GM18519 (cell line): Measurements from ENCODE around the gene NIPAL3.

Source experiments
- ATAC-seq: cut with Tn5 transposase; IDR thresholded peaks from one replicate; pipeline ENCODE4 v1.9.1; 2021; ENCODE audit warnings: mild to moderate bottlenecking, moderate library complexity; ENCODE audit not compliant: unreplicated experiment, low FRiP score

The NIPAL3 gene

GRCh38 chr1:24415334-24415909, at the start of gene NIPAL3:
Gene NIPAL3, plus strand, starts transcription at chr1:24415802. Its CDS starts 3,746 bp downstream, at chr1:24419548.
- peak; percentile 90 for ATAC-seq

- ATAC-seq, result no peak
Measured at GRCh38 chr1:24366707-24367106, 48.9 kb upstream of the NIPAL3 start.

GRCh38 chr1:24369199-24369598, 46.4 kb upstream of the NIPAL3 start:
- no peak for ATAC-seq

- ATAC-seq, result no peak
Measured at GRCh38 chr1:24369801-24370200, 45.8 kb upstream of the NIPAL3 start.

GRCh38 chr1:24373044-24373443, 42.6 kb upstream of the NIPAL3 start:
- ATAC-seq, result no peak

GRCh38 chr1:24373710-24374109, 41.9 kb upstream of the NIPAL3 start:
- ATAC-seq, result no peak

GRCh38 chr1:24374891-24375786, 40.5 kb upstream of the NIPAL3 start:
- no peak for ATAC-seq

GRCh38 chr1:24379733-24380315, 35.8 kb upstream of the NIPAL3 start:
- no peak for ATAC-seq

- ATAC-seq, result no peak
Measured at GRCh38 chr1:24380508-24380907, 35.1 kb upstream of the NIPAL3 start.

- ATAC-seq, result no peak
Measured at GRCh38 chr1:24381256-24381655, 34.3 kb upstream of the NIPAL3 start.

- ATAC-seq, result no peak
Measured at GRCh38 chr1:24382165-24382577, 33.4 kb upstream of the NIPAL3 start.

- ATAC-seq, result no peak
Measured at GRCh38 chr1:24383381-24383940, 32.1 kb upstream of the NIPAL3 start.

- no peak for ATAC-seq
Measured at GRCh38 chr1:24384251-24385090, 31.1 kb upstream of the NIPAL3 start.

GRCh38 chr1:24385160-24385940, 30.3 kb upstream of the NIPAL3 start:
- no peak for ATAC-seq

GRCh38 chr1:24386241-24386640, 29.4 kb upstream of the NIPAL3 start:
- no peak for ATAC-seq

- ATAC-seq, result no peak
Measured at GRCh38 chr1:24386931-24387330, 28.7 kb upstream of the NIPAL3 start.

GRCh38 chr1:24387636-24388175, 27.9 kb upstream of the NIPAL3 start:
- ATAC-seq, result no peak

GRCh38 chr1:24388331-24388885, 27.2 kb upstream of the NIPAL3 start:
- ATAC-seq, result no peak

GRCh38 chr1:24389231-24389678, 26.3 kb upstream of the NIPAL3 start:
- no peak for ATAC-seq
